ENCODE data around the gene FAT1. TPM values are rescaled to one million over a fixed set of nuclear protein-coding genes. Genes with fewer than 3 reads are reported as not detected.

Gene FAT1
- total and polyA plus RNA-seq, 2 donors (not counting 1 experiment from before 2014, with no cell fraction given): 0.07 to 0.15 TPM

DNA sequence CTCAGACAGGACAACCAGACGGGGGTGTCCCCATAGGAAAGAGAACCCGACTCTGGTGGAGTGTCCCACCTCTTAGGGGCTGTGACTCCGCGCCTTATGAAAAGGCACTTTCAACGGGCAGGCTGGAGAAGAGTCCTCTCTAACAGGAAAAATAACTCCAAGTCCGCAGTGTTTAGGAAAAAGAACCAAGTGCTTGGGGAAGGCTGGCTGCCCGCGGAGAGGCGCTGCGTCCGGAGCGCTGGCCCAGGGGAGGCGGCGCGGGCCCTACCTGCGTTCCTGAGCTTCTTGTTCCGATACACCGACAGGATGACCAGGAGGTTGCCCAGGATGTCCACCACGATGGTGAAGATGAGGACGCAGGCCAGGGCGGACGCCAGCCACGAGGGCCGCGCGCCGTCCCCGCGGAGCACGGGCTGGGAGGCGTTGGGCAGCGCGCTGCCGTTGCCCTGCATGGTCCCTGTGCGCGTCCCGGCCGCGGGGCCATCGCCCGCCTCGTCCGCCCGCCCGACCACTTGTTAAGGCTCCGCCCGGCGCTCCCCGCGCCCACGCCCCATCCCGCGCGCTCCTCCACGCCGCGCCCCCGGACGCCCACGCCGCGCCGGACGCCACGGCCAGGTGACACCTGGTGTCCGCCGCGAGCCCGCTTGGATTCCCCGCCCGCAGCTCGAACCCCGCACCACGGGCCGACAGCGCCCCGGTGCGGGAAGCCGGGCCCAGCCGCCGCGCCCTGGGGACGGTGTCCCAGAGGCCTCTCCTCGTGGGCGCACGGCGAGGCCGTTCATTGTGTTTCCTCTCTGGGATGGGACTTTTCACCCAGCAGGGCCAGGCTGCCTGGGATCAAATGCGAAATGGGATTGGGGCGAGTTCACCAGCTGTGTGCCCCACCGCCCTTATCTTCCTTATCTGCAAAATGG is 168.5 kb downstream of the FAT1 start, which contains the start of gene MTNR1A:
TSS of gene MTNR1A (minus strand) at position 654 of the 914 bp plus-strand sequence. CDS start at position 452, 202 bp downstream.
- H4K20me1 ChIP-seq (ENCODE audit: control insufficient read depth, insufficient read depth, low read length, poor library complexity, severe bottlenecking): no peaks in the 10 kb centered on the region
- H2AFZ ChIP-seq (ENCODE audit: insufficient read depth, low read depth, low read length, poor library complexity, severe bottlenecking): no peak within 1 kb of the TSS
- H3K4me3 ChIP-seq (ENCODE audit: control extremely low read depth in 1 of 5, extremely low read depth in 1 of 5, insufficient read depth in 1 of 5, low read depth in 2 of 5, low read length in 4 of 5): no peak within 1 kb of the TSS
- 15% methylated on average over 88 of the region's 91 CpGs for WGBS (ENCODE audit: insufficient coverage)
- no peaks in the 10 kb centered on the region for H3K4me1 Mint-ChIP-seq
- H3K4me2 ChIP-seq (replicated peaks; ENCODE audit: low read depth, low read length, poor library complexity, severe bottlenecking): no peak within 1 kb of the TSS
- peaks cover 17% of the 10 kb centered on the region for H3K27me3 Mint-ChIP-seq
- TF ChIP-seq, protein P1, sequence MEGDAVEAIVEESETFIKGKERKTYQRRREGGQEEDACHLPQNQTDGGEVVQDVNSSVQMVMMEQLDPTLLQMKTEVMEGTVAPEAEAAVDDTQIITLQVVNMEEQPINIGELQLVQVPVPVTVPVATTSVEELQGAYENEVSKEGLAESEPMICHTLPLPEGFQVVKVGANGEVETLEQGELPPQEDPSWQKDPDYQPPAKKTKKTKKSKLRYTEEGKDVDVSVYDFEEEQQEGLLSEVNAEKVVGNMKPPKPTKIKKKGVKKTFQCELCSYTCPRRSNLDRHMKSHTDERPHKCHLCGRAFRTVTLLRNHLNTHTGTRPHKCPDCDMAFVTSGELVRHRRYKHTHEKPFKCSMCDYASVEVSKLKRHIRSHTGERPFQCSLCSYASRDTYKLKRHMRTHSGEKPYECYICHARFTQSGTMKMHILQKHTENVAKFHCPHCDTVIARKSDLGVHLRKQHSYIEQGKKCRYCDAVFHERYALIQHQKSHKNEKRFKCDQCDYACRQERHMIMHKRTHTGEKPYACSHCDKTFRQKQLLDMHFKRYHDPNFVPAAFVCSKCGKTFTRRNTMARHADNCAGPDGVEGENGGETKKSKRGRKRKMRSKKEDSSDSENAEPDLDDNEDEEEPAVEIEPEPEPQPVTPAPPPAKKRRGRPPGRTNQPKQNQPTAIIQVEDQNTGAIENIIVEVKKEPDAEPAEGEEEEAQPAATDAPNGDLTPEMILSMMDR (IDR thresholded peaks at IDR 0.05): no peak
- TF ChIP-seq EZH2 (IDR thresholded peaks at IDR 0.05; ENCODE audit: borderline replicate concordance, insufficient read depth, low read depth, low read length, poor library complexity, severe bottlenecking): no peak
- no peaks in the 10 kb centered on the region for H3K36me3 ChIP-seq (replicated peaks in 1 of 2; ENCODE audit: control extremely low read depth in 1 of 2, control insufficient read depth in 1 of 2, extremely low read depth in 1 of 2, insufficient read depth in 2 of 2, low read length in 1 of 2)
- CTCF ChIA-PET: no interaction called here
- POLR2A ChIA-PET: no interaction called here
- no peaks in the 10 kb centered on the region for H3K9me3 Mint-ChIP-seq (ENCODE audit: insufficient read depth)
- ATAC-seq (ENCODE audit: low read depth): no peak
- no peaks in the 10 kb centered on the region for H3K79me2 ChIP-seq (ENCODE audit: control insufficient read depth, insufficient read depth, low read length)
- H3K27me3 ChIP-seq (replicated peaks in 1 of 4; ENCODE audit: control extremely low read depth in 1 of 4, control insufficient read depth in 3 of 4, insufficient read depth in 4 of 4, low read length in 3 of 4): peaks cover 0 to 8% (median 2%) of the 10 kb centered on the region in 4 experiments
- intact Hi-C loops (cut with micrococcal nuclease): no loop called here
- no peaks in the 10 kb centered on the region for H3K4me1 ChIP-seq (ENCODE audit: control insufficient read depth in 2 of 2, insufficient read depth in 2 of 2, low read length in 2 of 2)
- H3K27ac Mint-ChIP-seq: no peak within 1 kb of the TSS
- no peak within 1 kb of the TSS for H3K9ac ChIP-seq (ENCODE audit: low read length)
- H3K9me3 ChIP-seq (ENCODE audit: control extremely low read depth in 1 of 3, control insufficient read depth in 2 of 3, insufficient read depth in 1 of 3, low read length in 2 of 3): peaks cover 0 to 11% (median 1%) of the 10 kb centered on the region in 3 donors
- no peak within 1 kb of the TSS for H3K4me3 Mint-ChIP-seq
- DNase-seq: no peak
- H3K27ac ChIP-seq (ENCODE audit: low read length in 2 of 2): no peak within 1 kb of the TSS

- H4K20me1 ChIP-seq (ENCODE audit: control insufficient read depth, insufficient read depth, low read length, poor library complexity, severe bottlenecking): no peaks in the 10 kb centered on the region
- H3K4me1 Mint-ChIP-seq: no peaks in the 10 kb centered on the region
- no peaks in the 10 kb centered on the region for H3K4me1 ChIP-seq (ENCODE audit: control insufficient read depth in 2 of 2, insufficient read depth in 2 of 2, low read length in 2 of 2)
- H3K27ac ChIP-seq (ENCODE audit: low read length in 2 of 2): no peak overlapping the region
- H3K4me3 Mint-ChIP-seq: no peak overlapping the region
- ATAC-seq (ENCODE audit: low read depth) (no peak), DNase-seq (no peak)
- H3K4me3 ChIP-seq (ENCODE audit: control extremely low read depth in 1 of 5, extremely low read depth in 1 of 5, insufficient read depth in 1 of 5, low read depth in 2 of 5, low read length in 4 of 5): no peak overlapping the region
- peaks cover 0 to 11% (median 1%) of the 10 kb centered on the region in 3 donors for H3K9me3 ChIP-seq (ENCODE audit: control extremely low read depth in 1 of 3, control insufficient read depth in 2 of 3, insufficient read depth in 1 of 3, low read length in 2 of 3)
- TF ChIP-seq EZH2 (IDR thresholded peaks at IDR 0.05; ENCODE audit: borderline replicate concordance, insufficient read depth, low read depth, low read length, poor library complexity, severe bottlenecking): no peak
- TF ChIP-seq, protein P1 (IDR thresholded peaks at IDR 0.05): no peak
- no peak overlapping the region for H3K4me2 ChIP-seq (replicated peaks; ENCODE audit: low read depth, low read length, poor library complexity, severe bottlenecking)
- POLR2A ChIA-PET: no interaction called here
- H2AFZ ChIP-seq (ENCODE audit: insufficient read depth, low read depth, low read length, poor library complexity, severe bottlenecking): no peak overlapping the region
- intact Hi-C loops (cut with micrococcal nuclease): no loop called here
- no peaks in the 10 kb centered on the region for H3K9me3 Mint-ChIP-seq (ENCODE audit: insufficient read depth)
- H3K27me3 ChIP-seq (replicated peaks in 1 of 4; ENCODE audit: control extremely low read depth in 1 of 4, control insufficient read depth in 3 of 4, insufficient read depth in 4 of 4, low read length in 3 of 4): peaks cover 0 to 8% (median 2%) of the 10 kb centered on the region in 4 experiments
- no peaks in the 10 kb centered on the region for H3K79me2 ChIP-seq (ENCODE audit: control insufficient read depth, insufficient read depth, low read length)
- CTCF ChIA-PET: no interaction called here
- no peaks in the 10 kb centered on the region for H3K36me3 ChIP-seq (replicated peaks in 1 of 2; ENCODE audit: control extremely low read depth in 1 of 2, control insufficient read depth in 1 of 2, extremely low read depth in 1 of 2, insufficient read depth in 2 of 2, low read length in 1 of 2)
- H3K9ac ChIP-seq (ENCODE audit: low read length): no peak overlapping the region
- WGBS (ENCODE audit: insufficient coverage): 4% methylated on average over 7 of the region's 12 CpGs
- H3K27me3 Mint-ChIP-seq: peaks cover 17% of the 10 kb centered on the region
- no peak overlapping the region for H3K27ac Mint-ChIP-seq
These were observed 169.1 kb downstream of the FAT1 start for GRCh38 chr4:186554539-186554913.
